Measurements from ENCODE around the gene KCNH6.

KCNH6 gene

DNA sequence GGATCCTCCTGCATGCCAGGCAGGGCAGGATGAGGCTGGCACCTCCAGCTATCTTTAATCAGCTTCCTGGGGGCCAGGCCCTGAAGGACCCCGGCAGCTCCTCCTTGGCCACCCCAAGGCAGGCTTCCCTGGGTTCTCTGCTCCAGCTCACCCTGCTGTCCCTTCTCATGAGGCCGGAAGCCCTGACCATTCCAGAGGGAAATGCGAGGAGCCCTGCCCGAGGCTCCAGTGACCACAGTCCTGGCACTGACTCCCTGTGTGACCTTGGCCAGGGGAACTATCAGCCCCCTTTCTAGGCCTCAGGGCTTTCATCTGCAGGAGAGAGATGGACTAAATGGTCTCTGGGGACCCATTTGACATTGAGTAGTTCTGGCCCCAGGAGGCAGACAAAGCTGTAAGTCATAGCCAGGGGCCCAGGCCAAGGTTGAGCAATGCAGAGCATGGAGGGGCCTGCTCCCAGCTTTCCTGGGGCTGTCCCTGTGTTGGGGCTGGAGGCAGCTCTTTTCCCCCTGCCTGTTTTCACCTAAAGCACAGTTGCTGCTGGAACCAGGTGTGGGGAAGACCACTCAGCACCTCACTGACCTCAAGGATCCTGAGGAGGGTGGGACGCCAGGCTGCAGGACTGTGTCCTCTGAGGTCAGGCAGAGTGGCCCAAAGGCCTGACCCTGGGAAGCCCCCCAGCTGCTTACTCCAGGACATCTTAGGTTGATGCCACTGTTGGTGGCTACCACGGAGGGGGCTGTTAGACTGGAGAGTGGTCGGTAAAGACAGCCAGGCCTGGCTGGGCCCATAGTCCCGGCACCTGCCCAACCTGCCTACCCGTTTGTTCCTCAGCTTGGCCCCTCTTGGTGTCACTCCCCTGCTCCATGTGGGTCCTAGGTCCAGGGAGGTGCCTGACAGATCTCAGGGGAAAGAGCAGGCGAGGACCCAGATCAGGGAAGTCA is 8.1 kb downstream of the KCNH6 start:
- DNase-seq (ENCODE audit: low spot score) (no peak), FAIRE-seq (no peak)

DNA sequence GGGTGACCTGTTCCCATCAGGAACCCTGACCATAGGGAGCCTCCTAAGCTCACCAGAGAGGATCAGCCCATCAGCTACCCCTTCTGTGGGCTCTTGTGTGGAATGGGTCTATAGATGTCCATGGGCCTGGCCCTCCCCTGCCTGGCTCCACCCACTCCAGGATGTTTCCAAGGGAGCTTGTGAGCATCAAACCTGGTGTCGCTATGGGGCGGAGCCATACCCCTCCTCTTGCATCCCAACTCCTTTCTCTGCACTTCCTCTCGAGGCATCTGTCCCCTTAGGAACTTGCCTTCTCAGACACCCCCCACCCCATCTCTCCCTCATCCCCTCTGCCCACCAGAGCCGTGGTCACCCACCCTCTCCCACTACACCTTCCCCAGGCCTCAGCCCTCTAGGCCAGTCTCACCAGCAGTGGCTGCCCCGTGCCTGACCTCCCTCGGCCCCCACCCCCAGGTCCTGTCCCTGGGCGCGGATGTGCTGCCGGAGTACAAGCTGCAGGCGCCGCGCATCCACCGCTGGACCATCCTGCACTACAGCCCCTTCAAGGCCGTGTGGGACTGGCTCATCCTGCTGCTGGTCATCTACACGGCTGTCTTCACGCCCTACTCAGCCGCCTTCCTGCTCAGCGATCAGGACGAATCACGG is 10.4 kb downstream of the KCNH6 start:
- no peak for FAIRE-seq
- DNase-seq (ENCODE audit: low spot score), result no peak

DNA sequence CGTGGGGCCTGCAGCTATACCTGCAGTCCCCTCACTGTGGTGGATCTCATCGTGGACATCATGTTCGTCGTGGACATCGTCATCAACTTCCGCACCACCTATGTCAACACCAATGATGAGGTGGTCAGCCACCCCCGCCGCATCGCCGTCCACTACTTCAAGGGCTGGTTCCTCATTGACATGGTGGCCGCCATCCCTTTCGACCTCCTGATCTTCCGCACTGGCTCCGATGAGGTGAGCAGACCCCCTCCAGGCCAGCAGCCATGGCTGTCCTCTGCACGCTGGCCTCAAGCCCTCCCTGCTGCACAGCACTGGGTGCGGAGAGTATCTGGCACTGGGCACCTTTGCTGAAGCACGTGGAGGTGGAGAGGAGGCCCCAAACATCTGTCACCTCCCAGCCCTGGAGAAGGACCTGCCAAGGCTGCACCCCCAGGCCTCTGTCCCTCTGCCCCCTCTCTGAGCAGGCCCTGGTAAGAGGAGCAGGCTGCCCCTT is 11.0 kb downstream of the KCNH6 start:
- peak; percentile 77 for FAIRE-seq

DNA sequence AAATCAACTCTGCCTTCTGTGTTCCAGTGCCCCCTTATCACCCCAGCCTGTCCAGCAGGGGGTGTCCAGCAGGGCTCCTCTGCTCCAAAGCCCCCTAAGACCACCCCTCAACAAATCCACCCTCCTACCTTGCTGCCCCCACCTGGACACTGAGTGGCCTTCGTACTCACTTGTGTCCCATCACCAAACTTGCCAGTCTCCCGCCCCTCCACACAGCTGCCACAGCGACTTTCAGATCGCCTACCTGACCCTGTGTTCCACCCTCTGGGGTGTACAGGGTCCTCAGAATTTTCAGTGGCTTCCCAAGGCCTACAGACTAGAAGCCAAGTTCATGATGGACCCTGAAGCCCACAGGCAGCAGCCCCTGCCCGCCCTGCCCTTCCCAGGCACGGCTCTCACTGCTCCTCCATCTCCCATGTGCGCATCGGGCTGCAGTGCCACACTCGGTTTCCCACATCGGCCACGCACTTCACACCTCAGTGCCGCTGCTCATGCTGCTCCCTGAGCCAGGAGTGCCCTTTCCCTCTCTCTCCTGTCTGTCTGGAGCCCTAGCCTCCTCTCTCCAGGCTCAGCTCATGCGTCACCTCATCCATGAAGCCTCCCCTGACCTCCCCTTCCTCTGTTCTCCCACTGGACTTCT is 11.8 kb downstream of the KCNH6 start:
- DNase-seq (ENCODE audit: low spot score) (no peak), FAIRE-seq (no peak)

More for the DNA sequence above, 11.0 kb downstream of the KCNH6 start:
- DNase-seq (ENCODE audit: low spot score), result no peak

DNA sequence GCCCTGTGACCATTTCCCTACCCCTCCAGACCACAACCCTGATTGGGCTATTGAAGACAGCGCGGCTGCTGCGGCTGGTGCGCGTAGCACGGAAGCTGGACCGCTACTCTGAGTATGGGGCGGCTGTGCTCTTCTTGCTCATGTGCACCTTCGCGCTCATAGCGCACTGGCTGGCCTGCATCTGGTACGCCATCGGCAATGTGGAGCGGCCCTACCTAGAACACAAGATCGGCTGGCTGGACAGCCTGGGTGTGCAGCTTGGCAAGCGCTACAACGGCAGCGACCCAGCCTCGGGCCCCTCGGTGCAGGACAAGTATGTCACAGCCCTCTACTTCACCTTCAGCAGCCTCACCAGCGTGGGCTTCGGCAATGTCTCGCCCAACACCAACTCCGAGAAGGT is 12.5 kb downstream of the KCNH6 start:
- FAIRE-seq, result no peak
- DNase-seq (ENCODE audit: low spot score), result no peak

DNA sequence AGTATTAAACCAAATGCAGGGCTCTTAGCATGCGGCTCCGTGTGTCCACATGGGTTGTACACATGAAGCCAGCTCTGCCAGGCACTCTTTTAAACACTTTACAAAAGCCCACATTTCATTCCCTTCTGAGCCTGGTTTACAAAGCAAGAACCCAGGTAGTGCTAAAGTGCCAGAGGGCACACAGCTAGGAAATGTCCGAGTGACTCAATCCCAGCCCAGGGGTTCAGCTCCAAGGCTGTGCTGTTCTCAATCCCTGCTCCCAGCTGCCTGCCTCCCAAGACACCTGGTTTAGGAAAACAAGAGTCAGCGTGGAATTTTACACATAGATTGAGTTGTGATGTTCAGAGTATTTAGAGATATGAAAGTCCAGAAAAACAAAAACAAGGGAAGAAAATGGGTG is 13.8 kb downstream of the KCNH6 start:
- DNase-seq (ENCODE audit: low spot score), result no peak

DNA sequence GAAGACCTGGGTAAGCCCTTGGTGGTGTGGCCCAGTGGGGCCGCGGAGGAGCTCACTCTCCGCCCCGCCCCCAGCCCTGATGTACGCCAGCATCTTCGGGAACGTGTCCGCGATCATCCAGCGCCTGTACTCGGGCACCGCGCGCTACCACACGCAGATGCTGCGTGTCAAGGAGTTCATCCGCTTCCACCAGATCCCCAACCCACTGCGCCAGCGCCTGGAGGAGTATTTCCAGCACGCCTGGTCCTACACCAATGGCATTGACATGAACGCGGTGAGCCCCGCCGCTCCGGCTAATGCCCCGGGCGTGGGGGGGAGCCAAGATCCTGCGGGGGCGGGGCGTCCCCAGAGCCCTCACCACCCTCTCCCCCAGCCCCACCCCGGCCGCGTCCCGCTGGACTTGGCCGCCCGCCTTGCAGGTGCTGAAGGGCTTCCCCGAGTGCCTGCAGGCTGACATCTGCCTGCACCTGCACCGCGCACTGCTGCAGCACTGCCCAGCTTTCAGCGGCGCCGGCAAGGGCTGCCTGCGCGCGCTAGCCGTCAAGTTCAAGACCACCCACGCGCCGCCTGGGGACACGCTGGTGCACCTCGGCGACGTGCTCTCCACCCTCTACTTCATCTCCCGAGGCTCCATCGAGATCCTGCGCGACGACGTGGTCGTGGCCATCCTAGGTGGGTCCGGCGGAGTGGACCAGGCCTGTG is 15.0 kb downstream of the KCNH6 start:
- FAIRE-seq (no peak), DNase-seq (ENCODE audit: low spot score) (no peak)

More for the DNA sequence above, 13.8 kb downstream of the KCNH6 start:
- no peak for FAIRE-seq

DNA sequence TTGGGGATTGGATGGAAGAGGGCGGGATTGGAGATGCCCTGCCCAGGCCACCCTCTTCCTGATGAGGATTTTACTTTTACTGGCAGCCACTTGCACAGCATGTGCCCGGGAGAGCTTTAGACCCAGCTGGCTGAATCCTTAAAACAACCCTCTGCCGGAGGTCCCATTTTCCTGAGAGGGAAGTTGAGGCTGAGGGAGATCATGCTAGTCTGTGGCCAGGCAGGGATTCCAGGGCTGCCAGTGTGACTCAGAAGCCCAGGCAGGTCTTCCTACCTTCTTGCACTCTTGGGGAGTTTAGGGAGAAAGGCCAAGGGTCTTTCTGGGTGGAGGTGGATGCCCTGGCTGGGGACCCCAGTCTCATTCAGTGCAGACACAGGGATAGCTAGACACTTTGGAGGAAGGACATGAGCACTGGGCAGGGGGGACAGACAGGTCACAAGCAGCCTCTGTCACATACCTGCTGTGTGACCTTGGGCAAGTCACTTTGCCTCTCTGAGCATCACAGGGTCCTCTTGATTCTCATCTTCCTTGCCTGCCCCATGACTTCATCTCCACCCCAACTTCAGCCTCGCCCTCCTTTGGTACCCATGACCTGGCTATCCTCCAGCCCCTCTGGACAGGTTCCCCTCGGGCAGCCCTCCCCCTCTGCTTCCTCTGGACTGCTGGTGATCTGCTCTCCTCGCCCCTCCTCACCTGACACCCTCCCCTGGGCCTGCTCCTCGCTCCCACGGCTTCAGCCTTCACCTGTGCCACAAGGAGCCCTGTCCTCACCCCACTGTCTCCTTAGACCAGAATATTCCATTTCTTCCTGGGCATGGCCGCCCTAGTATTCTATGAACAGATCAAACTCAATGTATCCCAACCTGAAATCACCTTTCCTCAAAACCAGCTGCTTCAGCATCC is 15.8 kb downstream of the KCNH6 start:
- FAIRE-seq, result peak; percentile 9
- DNase-seq (ENCODE audit: low spot score), result no peak

DNA sequence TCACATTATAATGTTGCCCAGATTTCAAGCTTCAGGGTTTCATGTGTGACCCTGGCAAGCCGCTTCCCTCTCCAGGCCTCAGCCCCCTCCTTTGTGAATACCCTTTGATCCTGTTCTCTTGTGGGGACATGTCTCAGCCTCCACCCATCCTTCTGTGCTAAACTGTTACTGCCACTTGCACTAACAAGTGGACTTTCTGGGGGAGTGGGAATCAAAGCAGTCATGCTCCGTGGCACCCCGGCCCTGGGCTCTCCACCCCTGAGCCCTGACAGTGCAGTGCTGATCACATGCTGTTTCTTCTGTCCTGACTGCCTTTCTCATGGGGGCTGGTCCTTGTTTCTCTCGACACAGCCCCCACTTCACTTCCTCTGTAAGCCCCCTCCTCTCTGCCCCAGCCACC is 17.4 kb downstream of the KCNH6 start:
- FAIRE-seq, result no peak
- no peak for DNase-seq (ENCODE audit: low spot score)

DNA sequence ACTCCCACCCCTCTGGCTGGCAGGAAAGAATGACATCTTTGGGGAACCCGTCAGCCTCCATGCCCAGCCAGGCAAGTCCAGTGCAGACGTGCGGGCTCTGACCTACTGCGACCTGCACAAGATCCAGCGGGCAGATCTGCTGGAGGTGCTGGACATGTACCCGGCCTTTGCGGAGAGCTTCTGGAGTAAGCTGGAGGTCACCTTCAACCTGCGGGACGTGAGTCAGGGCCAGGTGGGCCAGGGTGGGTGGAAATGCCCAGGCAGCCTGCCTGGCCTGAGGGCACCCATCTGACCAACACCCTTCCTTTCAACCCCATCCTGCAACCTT is 19.0 kb downstream of the KCNH6 start:
- no peak for FAIRE-seq
- DNase-seq (ENCODE audit: low spot score), result no peak

DNA sequence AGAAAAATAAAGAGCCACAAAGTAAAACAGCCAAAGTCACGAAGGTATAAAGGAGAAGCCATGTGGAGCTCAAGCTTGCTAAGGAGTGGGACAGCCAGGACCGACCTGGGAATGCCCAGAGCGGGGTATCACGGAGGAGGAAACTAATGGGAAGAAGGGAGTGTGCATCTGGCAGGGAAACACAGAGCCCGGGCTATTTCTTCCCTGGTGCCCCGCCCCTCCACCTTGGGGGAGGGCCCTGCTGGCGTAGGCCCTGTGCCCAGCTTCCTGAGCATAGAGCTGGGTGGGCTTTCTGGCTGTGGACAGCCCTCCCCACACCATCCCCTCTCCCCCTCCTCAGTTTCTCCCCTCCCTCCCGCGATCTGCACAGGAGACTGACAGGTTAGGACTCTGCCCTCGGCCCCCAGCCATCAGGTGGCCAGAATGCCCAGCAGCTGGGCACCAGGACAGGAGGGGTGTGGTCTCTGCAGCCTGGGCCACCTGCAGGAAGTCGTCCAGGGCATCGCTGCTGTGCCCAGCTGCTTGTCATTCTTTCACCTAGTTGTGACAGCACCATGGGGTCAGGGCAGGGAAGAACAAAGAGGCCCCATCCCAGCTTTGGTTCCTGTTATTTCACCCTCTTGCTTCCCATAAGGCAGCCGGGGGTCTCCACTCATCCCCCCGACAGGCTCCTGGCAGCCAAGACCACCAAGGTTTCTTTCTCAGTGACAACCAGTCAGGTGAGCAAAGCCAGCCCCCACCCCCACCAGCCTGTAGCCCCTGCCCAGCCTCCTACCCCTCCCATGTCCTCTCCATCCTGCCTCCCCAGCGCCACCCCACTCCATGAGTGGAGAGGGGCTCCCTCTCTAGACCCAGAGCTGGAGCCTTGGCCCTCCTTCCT is 20.0 kb downstream of the KCNH6 start:
- FAIRE-seq (no peak), DNase-seq (ENCODE audit: low spot score) (no peak)

DNA sequence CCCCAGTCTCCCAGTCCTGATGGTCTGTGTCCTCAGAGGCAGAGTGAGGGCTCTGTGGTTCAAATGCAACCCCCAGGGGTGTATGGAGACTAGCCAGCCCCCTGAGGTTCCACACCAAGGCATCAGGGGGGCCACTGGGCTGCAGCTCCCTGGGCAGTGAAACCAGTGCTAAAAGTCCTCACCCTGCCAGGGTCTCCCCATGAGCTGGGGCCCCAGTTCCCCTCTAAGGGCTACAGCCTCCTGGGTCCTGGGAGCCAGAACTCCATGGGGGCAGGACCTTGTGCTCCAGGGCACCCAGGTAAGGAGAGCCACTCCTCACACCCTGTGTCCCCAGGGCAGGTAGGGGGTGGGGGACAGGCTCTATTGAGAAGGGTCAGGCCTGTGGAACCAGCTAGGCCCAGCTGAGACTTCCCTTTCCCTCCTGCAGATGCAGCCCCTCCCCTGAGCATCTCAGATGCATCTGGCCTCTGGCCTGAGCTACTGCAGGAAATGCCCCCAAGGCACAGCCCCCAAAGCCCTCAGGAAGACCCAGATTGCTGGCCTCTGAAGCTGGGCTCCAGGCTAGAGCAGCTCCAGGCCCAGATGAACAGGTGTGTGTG is 20.8 kb downstream of the KCNH6 start:
- no peak for DNase-seq (ENCODE audit: low spot score)
- no peak for FAIRE-seq

DNA sequence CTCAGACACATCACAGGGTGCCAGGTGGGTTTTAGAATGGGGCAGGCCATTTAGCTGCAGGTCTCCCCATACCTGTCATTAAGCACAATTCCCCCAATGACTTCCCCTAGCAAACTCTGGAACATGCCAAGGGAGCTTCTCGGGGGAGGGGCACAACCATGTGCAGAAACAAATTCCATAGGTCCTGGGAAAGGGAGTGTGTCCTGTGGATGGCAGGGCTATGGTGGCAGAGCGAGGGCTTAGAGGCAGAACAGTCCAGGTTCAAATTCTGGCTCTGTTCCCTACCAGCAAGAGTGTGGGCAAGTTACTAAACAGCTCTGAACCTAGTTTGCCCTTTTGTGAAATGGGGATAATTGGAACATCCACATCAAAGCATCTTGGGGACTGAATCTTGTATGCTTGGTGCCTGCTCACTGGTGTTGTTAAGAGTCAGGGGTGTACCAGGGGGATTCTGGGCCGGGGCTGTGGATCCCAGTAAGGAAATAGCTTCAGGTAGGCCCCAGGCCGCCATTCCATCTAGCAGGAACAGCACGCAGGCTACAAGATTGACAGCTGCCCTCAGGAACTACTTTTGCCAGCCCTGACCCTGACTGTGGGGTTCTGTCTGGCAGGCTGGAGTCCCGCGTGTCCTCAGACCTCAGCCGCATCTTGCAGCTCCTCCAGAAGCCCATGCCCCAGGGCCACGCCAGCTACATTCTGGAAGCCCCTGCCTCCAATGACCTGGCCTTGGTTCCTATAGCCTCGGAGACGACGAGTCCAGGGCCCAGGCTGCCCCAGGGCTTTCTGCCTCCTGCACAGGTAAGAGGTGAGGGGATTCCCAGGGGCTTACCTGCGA is 21.5 kb downstream of the KCNH6 start:
- no peak for DNase-seq (ENCODE audit: low spot score)
- no peak for FAIRE-seq

DNA sequence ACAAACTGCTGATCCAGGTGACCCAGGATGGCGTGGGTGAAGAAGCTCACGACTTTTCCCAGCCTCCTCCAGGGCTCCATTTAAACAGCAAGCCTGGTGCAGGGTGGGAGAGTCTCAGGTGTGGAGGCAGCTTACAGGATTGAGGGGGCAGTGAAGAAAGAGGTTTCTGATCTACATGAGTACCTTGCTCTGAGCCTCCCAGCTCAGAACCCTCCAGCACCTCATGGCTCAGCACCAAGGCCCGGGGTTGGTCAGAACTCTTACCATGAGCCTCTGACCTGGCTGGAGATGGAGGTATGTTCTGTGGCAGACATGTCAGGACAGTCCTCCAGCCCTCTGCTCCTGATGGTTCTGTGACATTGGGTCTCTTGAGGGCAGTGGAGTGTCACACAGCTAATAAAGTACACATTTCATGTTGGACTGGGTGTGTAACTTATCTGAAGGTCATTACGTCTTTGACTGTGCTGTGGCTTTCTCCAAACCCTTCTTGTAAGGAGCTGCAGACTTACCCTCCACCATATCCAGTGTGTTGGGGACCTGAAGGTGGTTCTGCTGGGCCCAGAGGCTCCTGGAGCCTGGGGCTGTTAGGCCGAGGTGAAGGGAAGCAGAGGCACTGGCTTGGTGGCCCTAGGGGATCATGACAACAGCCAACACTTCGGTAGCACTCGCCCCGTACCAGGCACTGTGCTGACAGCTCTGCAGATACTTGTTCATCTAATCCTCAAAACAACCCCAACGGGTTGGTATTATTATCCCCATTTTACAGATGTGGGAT is 23.3 kb downstream of the KCNH6 start:
- DNase-seq (ENCODE audit: low spot score), result no peak
- FAIRE-seq, result no peak

DNA sequence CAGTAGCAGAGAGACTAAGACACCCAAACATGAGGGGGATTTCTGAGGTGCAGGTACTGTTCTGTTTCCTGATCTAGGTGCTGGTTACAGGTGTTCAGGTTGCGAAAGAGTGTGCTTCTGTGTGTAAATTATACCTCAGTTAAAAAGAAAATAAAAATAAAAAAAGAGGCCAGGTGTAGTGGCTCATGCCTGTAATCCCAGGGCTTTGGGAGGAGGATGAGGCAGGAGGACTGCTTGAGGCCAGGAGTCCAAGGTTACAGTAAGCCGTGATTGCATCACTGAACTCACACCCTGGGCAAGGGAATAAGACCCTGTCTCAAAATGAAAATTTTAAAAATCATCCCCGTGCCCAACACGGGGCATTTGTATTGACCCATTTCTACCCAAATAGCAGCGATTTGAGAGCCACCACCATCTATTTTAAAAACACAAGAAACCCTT is 23.9 kb downstream of the KCNH6 start:
- FAIRE-seq (no peak), DNase-seq (ENCODE audit: low spot score) (no peak)

DNA sequence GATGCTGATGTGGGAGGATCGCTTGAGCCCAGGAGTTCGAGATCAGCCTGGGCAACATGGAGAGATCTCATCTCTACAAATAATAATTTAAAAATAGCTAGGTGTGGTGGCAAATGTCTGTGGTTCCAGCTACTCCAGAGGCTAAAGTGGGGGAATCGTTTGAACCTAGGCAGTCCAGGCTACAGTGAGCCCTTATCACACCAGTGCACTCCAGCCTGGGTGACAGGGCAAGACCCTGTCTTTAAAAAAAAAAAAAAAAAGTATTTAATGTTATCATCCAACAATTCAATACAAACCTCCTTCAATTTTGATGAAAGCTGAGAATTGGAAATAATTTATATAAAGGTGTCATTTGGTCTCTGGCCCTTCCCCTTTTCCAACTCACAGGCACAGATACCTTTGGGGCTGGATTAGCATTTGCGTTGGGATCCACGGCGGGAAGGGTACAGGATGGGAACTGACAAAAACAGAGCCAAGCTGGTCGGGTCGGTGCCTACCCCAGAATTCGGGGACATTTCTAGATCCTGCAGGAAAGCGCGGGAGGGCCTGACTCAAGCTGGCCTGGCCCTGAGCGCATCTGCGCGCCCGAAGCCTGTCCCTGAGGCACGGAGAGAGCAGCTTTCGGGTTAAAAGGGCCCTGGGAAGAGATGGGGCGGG is 26.3 kb downstream of the KCNH6 start:
- FAIRE-seq (no peak), DNase-seq (ENCODE audit: low spot score) (no peak)
